HepG2 (cell line): Measurements from ENCODE around the gene CXXC5. TPM values are rescaled to one million over a fixed set of nuclear protein-coding genes. Genes with fewer than 3 reads are reported as not detected.

Experiments used
- AFF4 ChIP-seq: sonication (generic); formaldehyde crosslinking; IDR thresholded peaks from 2 replicates; pipeline ENCODE4 v1.4.0; 2020; ENCODE audit warnings: missing genetic modification reagents
- GFI1 ChIP-seq: sonication (generic); formaldehyde crosslinking; IDR thresholded peaks from 2 replicates; pipeline ENCODE4 v1.5.0; 2020; ENCODE audit warnings: missing genetic modification reagents, mild to moderate bottlenecking, borderline replicate concordance
- GZF1 ChIP-seq: sonication (generic); formaldehyde crosslinking; IDR thresholded peaks from 2 replicates; pipeline ENCODE4 v1.5.1; 2020; ENCODE audit warnings: mild to moderate bottlenecking, missing genetic modification reagents
- SAP130 ChIP-seq: IDR thresholded peaks from 2 replicates; pipeline ENCODE4 v1.6.1; 2016; ENCODE audit warnings: low read depth
- UBTF ChIP-seq: sonication (generic); formaldehyde crosslinking; IDR thresholded peaks from 2 replicates; pipeline ENCODE4 v1.4.0; 2020; ENCODE audit warnings: mild to moderate bottlenecking, missing genetic modification reagents
- ZBTB39 ChIP-seq: sonication (generic); formaldehyde crosslinking; IDR thresholded peaks from 2 replicates; pipeline ENCODE4 v1.5.0; 2020; ENCODE audit warnings: missing genetic modification reagents
- ZMAT5 ChIP-seq: sonication (generic); formaldehyde crosslinking; IDR thresholded peaks from 2 replicates; pipeline ENCODE4 v1.5.0; 2020; ENCODE audit warnings: mild to moderate bottlenecking, low read depth, missing genetic modification reagents, borderline replicate concordance
- ZNF20 ChIP-seq: sonication (generic); formaldehyde crosslinking; IDR thresholded peaks from 2 replicates; pipeline ENCODE4 v1.4.0; 2020; ENCODE audit warnings: mild to moderate bottlenecking, moderate library complexity, missing genetic modification reagents
- ZNF281 ChIP-seq: sonication (generic); formaldehyde crosslinking; IDR thresholded peaks from 2 replicates; pipeline ENCODE4 v1.4.0; 2020; ENCODE audit warnings: missing genetic modification reagents, borderline replicate concordance
- ZNF343 ChIP-seq: sonication (generic); formaldehyde crosslinking; IDR thresholded peaks from 2 replicates; pipeline ENCODE4 v1.4.0; 2020; ENCODE audit warnings: mild to moderate bottlenecking, missing genetic modification reagents
- ZNF460 ChIP-seq: sonication (generic); formaldehyde crosslinking; IDR thresholded peaks from 2 replicates; pipeline ENCODE4 v1.5.1; 2020; ENCODE audit warnings: missing genetic modification reagents, mild to moderate bottlenecking, borderline replicate concordance
- ZNF546 ChIP-seq: sonication (generic); formaldehyde crosslinking; conservative IDR thresholded peaks from 2 replicates; pipeline ENCODE4 v1.8.1; 2023; ENCODE audit warnings: mild to moderate bottlenecking, missing genetic modification reagents
- ZNF652 ChIP-seq: IDR thresholded peaks from 2 replicates; pipeline ENCODE4 v1.6.1; 2016; ENCODE audit warnings: low read depth, borderline replicate concordance
- ZNF709 ChIP-seq: sonication (generic); formaldehyde crosslinking; IDR thresholded peaks from 2 replicates; pipeline ENCODE4 v1.5.0; 2020; ENCODE audit warnings: mild to moderate bottlenecking, missing genetic modification reagents
- ZNF776 ChIP-seq: sonication (generic); formaldehyde crosslinking; IDR thresholded peaks from 2 replicates; pipeline ENCODE4 v1.4.0; 2020; ENCODE audit warnings: mild to moderate bottlenecking, missing genetic modification reagents
- ZNF878 ChIP-seq: sonication (generic); formaldehyde crosslinking; IDR thresholded peaks from 2 replicates; pipeline ENCODE4 v1.8.1; 2023; ENCODE audit warnings: mild to moderate bottlenecking, missing genetic modification reagents, moderate library complexity
- ZSCAN31 ChIP-seq: sonication (generic); formaldehyde crosslinking; IDR thresholded peaks from 2 replicates; pipeline ENCODE4 v1.5.0; 2020; ENCODE audit warnings: low read depth, mild to moderate bottlenecking, missing genetic modification reagents
- polyA plus RNA-seq, 8 experiments: library from polyadenylated mRNA; depleted of rRNA in 3 of 8; stranded (reverse) in 7 of 8; unstranded in 1 of 8; fragments of >200 nt; fragmentation: Illumina TruSeq in 4 of 8; extraction: Trizol in 4 of 8; gene quantifications; 2 replicates each; pipeline versions ENCODE4 v1.2.1 to v1.2.3, GENCODE V29; 2011 to 2016; ENCODE audit warnings: low read depth in 4 of 8, missing spikeins in 1 of 8, mixed read lengths in 1 of 8; ENCODE audit not compliant: insufficient read depth in 1 of 8
- total RNA-seq, 5 experiments: library from RNA; depleted of rRNA; stranded (reverse); fragments of >200 nt; fragmentation: Illumina TruSeq; extraction: Trizol; gene quantifications; 2 replicates each; pipeline ENCODE4 v1.2.3, GENCODE V29; 2016; ENCODE audit warnings: low read depth in 1 of 5

CXXC5 gene
- total and polyA plus RNA-seq, 2 of the 13 experiments (the other 11 are each of a cell fraction or from before 2014, with no cell fraction given): 32.3 to 33.0 TPM

GRCh38 chr5:139651043-139651834 is 3.1 kb downstream of the CXXC5 start (continued):
- no peak for TF ChIP-seq ZBTB39 (CRISPR knock-in tag)
- TF ChIP-seq ZNF709: no peak
- peak; percentile 93 for TF ChIP-seq SAP130 (CRISPR knock-in tag)
- TF ChIP-seq ZSCAN31 (CRISPR knock-in tag): no peak
- TF ChIP-seq GFI1 (CRISPR knock-in tag): peak; percentile 45; the same call in 1 of the 2 replicates
- TF ChIP-seq AFF4 (CRISPR knock-in tag): no peak
- TF ChIP-seq ZNF878 (CRISPR knock-in tag): no peak
- peak; percentile 36; the same call in 1 of the 2 replicates for TF ChIP-seq GZF1 (CRISPR knock-in tag)
- TF ChIP-seq ZNF460 (CRISPR knock-in tag): no peak
- TF ChIP-seq ZMAT5 (CRISPR knock-in tag): no peak
- TF ChIP-seq ZNF776 (CRISPR knock-in tag): no peak
- no peak for TF ChIP-seq ZNF652 (CRISPR knock-in tag)
- TF ChIP-seq ZNF343 (CRISPR knock-in tag): no peak
- no peak for TF ChIP-seq ZNF20 (CRISPR knock-in tag)
- 0 out of 2 replicates have a peak, but pooled peaks have one; percentile 71 for TF ChIP-seq ZNF546 (CRISPR knock-in tag)
- TF ChIP-seq UBTF: no peak
- peak; percentile 84 for TF ChIP-seq ZNF281
